Hepatic stellate cell (primary cell): ENCODE data around the gene WSB1.
A peak's percentile ranks its signal among the peaks of the same experiment; 100 is the strongest.

Experiments used
- DNase-seq: peaks from one replicate; pipeline ENCODE4 v3.0.0; 2011; ENCODE audit warnings: low spot score

The WSB1 gene

DNA sequence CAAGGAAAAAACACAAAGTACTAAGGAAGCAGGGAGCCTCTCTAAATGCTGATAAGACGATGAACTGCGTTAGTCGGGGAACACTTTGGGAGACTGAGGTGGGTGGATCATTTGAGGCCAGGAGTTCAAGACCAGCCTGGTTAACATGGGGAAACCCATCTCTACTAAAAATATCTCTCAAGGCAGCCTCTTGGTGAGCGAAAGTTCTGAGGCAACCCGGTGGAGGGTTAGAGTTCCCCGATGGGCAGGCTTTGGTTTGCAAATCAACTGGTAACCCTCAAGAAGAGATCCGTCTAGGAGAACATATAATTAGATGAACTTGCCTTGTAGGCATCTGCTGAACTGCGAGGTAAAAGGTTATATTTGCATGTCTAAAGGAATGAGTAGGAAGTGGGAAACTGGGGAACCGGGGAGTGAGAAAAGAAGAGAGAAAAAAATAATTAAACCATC, 44.6 kb downstream of the WSB1 start:
- no peak for DNase-seq

DNA sequence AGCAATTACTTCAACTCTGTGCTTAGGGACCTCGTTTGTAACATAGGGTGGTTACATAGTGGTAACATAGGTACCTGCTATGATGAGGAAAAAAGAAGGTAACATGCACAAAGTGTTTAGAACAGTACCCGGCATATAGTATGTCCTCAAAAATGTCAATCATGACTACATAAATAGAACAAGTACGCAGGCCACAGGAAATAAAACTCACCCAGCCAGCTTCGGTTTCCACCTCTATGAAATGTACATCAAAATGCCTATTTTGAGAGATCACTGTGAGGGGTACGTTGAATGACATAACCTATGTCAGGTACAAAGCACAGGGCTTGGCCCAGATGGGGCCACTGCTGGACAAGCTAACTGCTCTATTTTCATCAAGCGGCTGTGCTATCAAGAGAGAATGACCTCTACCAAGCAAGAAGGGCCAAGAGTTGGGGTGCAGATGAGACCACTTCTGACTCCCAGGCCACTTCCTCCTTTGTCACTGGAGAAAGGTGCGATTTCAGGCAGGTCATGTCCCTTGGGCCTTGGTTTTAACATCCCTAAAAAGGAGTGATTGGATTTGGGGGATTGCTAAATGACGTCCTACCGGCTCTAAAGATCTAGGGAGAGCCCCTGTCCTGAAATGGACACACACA, 45.4 kb downstream of the WSB1 start:
- DNase-seq: no peak

DNA sequence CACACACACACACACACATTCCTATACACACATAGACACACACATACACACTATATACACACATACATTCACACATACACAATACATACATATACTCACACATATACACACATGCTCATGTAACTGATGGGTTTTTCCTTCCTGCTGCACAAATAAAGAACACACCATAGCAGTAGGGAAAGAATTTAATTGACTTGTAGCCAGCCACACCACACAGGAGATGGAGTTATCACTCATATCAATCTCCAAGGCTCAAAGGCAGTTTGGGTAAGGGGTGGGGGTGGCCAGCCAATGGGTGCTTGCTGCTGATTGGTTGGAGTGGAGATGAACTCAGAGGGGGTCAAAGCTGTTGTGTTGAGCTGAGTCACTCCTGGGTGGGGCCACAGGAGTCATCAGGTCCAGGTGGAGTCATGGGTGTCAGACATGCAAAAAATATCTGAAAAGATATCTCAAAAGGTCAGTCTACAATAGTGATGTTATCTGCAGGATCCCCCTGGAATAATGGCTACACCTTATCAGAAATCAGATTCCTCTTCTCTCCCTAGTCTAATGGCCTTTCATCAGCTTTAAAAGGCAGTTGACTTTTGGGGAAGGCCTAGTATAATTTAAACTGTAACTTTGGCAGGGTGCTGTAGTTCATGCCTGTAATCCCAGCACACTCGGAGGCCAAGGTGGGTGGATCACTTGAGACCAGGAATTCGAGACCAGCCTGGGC, 46.1 kb downstream of the WSB1 start:
- DNase-seq: no peak

DNA sequence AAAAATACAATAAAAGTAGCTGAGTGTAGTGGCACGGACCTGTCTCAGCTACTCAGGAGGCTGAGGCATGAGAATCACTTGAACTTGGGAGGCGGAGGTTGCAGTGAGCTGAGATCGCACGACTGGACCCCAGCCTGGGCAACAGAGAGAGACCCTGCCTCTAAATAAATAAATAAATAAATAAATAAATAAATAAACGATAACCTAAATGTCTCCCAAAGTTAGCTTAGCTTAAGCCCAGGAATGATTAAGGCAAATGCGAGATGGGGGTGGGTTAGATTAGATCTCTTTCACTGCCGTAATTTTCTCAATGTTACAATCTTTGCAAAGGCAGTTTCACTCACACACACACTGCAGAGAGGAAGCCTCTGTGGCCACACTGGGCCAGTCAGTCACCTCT, 46.7 kb downstream of the WSB1 start:
- DNase-seq: no peak

DNA sequence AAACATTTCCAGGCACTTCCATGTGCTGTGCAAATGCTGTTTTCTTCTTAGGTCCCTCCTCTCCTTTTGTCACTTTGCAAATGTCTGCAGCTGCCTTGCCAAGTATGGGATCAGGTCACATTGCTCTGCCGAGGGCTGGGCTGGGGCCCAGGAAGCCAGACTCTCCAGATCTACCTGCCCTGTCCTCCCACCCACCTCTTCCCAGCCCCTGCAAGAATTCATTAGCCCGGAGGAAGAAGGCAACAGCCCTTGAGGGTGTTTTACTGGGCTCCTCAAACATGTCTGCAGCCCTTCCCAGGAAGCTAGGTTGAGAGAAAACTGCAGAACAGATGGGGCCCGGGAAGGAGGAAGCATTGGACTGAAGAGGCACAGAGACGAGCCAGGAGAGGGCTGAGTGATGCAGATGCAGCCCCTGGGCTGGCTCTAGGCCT, 47.1 kb downstream of the WSB1 start:
- DNase-seq: no peak

DNA sequence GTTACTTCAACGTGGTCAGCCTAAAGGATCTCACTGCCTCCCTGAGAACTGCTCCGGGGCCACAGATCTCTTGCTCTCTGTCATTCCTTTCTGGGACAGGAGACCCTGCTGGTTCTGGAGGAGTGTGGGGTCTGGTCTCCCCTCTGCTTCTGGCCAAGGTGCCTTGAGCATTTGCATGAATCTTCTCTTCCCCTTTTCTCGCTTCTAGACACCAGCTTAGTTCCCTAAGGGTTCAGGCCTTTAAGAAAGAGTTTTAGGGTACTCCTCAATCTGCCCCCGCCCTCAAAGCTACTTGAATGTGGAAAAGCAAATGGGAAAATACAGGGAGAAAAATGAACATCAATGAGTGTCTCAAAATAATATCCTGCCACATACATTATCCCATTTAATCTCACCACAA, 48.1 kb downstream of the WSB1 start:
- no peak for DNase-seq

DNA sequence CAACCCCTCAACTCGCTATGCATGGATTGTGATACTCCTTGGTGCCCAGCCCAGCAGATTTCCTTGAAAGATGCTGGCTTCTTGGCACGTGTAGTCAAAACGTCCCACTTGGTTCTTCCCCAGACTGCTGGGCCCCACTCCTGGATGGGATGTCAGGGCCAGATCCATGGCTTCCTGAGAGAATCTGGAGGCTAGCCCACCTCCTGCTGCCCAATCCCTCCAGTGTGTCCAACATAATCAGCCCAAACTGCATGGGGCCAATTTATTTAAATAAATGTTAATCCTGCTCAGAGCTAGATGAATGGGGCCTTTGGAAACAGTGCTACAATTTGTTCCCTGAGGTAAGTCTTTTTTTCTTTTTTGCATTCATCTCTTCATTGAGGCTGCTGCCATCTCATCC, 49.4 kb downstream of the WSB1 start:
- no peak for DNase-seq

DNA sequence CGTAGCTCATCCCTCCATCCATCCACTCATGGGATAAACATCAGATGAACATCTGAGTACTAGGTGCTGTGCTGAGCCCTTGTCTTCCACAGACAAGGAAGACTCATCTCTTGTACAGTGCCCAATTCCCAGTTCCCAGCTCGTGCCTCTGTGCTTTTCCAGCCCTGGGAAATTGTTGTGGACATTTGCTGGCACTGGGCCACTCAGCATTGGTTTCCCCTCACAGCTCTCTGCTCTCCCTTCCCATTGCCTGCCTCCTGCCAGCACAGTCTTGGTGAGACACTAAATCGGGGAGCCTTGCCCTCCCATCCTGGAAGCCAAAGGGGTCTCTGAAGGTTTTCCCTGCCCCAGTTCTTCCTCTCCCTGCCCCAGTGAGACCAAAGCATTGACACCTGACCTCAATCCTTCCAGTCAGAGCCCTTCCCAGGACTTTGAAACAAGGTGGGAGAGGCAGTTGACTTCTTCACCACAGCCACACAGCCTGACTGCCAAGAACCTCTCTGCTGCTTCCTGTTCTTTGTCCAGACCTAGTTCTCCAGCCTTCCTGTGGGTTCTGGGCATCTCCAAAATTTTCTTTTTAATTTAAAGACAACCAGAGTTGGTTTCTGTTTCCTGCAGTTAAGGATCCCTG, 50.2 kb downstream of the WSB1 start:
- DNase-seq: no peak

DNA sequence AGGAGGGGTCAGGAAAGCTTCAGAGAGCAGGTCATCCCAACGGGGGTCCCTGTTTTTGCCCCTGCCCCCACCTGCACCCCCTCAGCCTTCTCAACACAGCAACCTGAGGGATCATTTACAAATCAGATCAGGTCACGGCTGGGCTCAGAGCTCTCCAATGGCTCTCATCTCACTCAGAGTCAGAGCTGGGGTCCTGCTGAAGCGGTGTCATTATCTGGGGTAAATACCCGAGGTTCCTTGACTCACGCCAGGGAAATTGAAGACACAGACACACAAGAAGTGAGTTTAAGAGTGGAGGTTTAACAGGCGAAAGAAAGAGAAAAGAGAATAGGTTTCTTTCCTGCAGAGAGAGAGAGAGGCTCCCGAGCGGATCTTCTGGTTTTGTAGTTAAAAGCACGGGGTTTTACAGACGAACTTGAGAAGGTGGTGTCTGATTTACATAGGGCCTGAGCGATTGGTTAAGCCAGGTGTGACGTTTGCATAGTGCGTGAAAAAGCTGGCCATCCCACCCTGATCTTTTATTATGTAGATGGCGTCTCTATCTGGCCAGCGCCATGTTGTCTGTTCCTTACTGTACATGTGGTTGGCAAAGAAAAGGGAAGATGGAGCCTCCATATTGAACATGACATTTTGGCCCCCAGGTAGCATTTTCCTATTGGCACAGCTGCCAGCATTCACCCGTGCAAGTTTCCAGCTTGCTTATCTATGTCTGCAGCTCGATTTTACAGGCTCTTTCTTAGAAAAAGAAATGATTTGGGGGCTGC, 51.4 kb downstream of the WSB1 start:
- no peak for DNase-seq

DNA sequence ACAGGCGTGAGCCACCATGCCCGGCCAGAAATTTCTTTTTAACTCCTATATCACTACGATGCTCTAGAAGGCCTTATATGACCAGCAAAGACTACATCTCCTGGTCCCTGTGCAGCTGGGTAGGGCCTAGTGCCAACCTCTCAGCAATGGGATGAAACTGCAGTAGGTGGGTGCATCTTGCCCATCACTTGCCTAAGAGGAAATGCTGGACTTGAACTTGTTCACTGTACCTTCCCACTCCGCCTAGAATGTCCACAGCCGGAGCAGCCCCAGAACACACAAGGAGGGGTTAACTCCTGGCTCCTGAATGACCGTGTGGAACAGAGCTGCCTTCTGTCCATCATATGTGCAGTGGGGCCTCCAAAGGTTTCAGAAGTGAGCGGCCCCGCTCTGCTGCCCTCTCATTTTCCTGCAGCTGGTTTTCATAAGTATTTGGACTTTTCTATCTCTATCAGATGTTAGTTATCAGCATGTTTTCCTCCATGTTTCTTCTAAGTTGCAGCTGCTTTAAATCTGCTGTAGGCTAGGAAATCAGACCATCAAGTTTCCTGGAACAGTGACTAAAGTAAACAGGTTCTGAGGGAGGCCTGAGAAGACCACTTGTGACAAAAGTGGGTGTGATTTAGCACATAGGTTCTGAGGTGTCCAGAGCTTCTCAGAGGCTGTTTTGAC, 52.5 kb downstream of the WSB1 start:
- DNase-seq: no peak

DNA sequence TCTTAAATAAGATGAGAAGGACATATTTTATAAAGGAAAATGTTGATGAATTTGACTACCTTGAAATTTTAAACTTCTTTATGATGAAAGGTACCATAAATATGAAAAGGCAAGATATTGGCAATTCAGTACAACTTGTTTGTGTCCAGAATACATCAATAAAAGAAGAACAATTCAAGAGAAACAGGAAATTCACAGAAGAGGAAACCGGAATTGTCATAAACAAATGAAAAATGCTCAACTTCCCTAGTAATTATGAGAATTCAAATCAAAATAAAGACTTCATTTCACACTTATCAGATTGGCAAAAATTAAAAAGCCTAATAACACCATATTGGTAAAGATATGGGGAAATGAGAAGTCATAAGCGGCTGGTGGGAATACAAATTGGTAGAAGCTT, 54.3 kb downstream of the WSB1 start:
- no peak for DNase-seq

DNA sequence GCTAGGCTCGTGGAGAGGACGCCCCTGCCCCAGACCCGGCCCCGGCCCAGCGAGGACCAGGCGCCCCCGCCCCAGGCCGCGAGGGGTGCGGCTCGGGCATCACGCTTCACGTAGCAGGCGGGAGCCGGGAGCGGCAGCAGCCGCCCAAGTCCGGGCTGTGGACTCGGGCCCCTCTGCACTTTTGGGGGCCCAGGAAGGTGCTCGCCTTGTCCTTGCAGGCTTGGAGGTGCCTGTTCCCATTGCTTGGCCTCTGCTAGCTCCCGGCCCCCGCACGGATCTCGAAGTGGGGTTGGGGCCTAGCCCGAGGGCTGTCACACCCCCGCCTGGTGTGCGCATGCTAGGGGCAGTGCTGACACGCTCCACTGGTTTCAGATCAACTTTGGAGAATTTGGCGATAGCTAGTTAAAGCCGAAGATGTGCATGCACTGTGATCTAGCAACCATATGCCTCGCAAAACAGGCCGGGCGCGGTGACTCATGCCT, 55.7 kb downstream of the WSB1 start:
- no peak for DNase-seq

DNA sequence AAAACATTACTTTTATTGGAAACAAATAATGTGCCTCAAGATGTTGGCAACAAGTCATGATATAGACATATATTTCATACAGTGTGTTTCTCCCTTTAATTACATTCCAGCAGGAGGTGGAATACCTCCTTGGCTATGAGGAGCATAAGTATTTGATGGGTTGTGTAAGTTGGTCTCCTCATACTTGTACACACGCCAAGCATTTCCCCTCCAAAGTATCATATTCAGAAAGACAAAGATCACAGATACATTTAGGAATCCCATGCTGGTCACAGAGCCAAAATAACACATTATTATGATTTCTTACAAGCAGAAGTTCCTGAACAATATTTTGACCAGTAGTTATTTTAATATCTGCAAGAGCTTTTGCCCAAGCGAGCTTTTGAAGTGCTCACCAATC, 57.8 kb downstream of the WSB1 start:
- no peak for DNase-seq

DNA sequence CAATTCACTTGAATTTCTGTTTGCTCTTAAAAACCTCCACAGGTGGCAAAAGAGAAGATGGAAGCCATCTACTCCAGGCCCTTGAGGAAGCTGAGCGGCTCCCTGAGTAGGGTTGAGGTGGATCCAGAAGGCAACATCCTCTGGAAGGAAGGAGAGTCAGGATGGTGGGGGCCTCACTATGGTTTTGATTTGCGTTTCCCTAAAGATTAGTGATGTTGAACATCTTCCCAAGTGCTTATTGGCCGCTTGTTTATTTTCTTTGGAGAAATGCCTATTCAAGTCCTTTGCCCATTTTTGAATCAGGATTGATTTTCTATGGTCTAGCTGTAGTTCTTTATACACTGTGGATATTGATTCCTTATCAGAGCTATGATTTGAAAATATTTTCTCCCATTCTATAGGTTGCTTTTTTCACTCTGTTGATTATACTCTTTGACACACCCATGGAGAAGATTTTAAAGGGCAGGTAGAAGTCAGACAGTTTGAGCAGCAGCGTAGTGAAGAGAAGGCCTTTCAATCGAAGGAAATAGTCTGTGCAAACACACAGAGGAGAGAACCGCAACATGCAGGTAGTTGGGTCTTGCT, 58.6 kb downstream of the WSB1 start:
- DNase-seq: no peak

DNA sequence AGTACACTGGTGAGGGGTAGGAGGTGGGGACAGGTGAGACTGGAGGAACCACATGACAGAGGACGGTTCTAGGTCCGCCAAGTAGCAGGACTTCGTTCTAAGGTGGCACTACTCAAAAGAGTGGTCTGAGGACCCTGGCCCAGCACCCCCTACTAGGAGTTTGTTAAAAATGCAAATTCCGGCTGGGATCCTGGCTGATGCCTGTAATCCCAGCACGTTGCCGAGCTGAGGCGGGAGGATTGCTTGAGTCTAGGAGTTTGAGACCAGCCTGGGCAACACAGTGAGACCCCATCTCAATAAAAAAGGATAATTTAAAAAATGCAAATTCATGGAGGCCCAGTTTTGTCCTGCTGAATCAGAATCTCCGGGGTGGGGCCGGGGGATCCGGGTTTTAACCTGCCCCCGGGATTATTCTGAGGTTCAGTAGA, 59.1 kb downstream of the WSB1 start:
- no peak for DNase-seq

DNA sequence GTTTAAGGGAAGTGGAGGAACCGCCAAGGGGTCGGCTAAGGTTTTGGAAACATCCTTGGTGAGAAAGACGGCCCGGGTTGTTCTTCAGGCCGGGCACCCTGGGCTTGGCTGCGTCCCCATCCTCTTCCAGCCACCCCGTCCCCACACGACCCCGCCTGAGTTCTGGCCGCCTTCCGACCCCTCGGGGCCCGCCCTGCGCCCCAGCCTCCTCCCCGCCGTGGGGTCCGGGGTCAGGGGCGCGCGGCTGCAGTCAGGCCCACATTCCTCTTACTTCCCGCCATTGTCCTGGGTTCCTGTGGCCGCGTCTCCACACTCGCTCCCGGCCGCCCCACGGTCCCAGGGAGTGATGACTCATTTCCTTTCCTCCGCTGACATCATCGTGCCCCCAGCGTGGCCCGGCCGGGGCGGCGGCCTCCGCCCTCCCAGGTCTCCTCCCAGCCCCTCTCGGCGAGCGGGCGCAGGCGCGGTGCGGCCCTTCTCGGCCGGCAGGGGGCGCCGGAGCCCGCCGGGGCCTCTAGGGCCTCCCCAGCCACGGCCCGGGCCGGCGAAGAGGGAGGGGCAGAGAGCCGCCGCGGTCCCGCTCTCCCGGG, 59.6 kb downstream of the WSB1 start:
- peak; percentile 97 for DNase-seq

DNA sequence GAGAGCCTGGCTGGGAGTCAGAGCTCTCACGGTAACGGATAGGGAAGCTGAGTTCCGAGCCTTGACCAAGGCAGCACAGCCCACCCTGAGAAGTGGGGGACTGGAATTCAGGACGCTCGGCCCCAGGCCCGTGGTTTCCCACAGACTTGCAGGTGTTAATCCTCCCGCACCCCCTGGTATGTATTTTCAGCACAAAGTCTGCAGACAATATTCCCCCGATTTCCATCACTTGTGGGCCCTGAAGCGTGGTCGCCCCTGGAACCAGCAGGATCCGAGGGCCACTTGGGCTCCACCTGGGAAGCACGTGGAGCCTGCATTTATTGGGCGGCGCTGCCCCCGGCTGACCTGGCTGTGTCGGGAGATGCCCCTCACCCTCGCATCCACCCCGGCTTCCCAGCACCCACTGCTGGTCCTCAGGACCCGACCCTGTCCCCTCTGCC, 60.2 kb downstream of the WSB1 start:
- no peak for DNase-seq

DNA sequence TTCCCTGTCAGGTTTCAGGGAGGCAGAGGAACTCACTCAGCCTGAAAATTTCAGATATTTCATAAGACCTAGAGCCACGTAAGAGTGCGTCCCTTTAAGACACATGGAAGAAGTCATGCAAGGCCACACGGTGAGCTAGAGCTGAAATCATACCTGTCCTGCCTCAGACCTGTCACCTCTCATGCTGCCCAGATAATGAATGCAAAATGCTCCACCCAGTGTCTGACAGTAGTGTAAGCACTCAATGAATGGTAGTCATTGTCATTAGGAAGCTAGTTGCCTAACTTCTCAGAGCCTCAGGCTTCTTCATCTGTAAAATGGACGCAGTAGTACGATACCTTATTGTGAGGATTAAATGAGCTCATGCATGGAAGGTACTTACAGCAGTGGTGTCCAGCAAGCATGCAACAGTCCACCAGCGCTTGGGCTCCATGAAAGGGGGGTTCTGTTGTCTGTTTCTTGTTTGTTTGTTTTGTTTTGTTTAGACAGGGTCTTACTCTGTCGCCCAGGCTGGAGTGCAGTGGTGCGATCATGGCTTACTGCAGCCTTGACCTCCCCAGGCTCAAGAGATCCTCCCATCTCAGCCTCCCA, 60.7 kb downstream of the WSB1 start:
- DNase-seq: no peak

DNA sequence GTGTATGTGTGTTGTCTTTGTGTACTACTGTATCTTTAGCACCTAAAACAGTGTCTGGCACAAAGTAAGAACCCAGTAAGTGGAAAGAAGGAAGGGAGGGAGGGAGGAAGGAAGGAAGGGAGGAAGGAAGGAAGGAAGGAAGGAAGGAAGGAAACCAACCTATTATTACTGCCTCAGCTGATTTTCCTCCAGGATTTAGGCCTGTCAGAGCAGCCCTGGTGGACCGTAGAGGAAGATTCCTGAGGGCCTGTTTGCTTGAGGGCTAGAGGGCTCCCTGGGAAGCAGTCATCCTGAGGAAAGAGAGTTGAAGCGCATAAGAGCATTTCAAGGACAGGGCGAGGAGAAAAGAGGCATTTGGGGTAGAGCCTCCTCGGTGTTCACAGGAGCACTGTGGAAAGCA, 61.5 kb downstream of the WSB1 start:
- no peak for DNase-seq

DNA sequence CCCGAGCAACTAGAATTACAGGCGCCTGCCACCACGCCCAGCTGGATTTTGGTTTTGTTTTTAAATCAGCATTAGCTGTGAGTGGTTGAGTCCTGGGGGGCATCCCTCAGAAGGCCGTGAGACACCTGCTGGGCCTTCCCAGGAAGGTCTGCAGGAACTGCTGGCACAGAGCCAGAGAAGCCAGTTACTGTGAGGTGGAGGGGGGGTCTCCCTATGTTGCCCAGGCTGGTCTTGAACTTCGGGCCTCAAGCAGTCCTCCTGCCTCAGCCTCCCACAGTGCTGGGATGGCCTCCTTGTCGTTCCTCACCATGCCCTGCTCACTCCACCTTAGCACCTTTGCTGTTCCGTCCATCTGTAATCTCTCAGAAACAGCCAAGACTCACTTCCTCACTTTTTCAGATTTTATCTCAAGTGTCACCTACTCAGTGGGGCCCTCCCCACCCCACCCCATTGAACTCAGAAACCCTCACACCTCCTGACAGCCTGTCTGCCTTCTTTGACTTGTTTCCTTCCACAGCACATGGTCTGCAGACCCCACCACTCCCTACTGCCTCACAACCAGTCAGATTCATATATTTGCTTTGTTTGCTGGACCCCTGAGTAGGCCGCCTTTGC, 62.3 kb downstream of the WSB1 start:
- DNase-seq: no peak
